Left ventricle myocardium inferior (tissue), 1 donor: ENCODE data around the gene UACA. TPM values are rescaled to one million over a fixed set of nuclear protein-coding genes. Genes with fewer than 3 reads are reported as not detected.
A peak's percentile ranks its signal among the peaks of the same experiment; 100 is the strongest.

ENCODE experiments used
- DNase-seq: peaks from one replicate; pipeline ENCODE4 v3.0.0-alpha.2; 2020
- H3K27ac ChIP-seq: fragments of 200-600 bp; replicated peaks from 2 replicates; pipeline ENCODE4 v1.8.0; 2021
- H3K27me3 ChIP-seq: fragments of 200-600 bp; 2 replicates; pipeline ENCODE4 v1.8.0; 2021; ENCODE audit warnings: low read depth
- H3K36me3 ChIP-seq: fragments of 200-600 bp; 2 replicates; pipeline ENCODE4 v1.8.0; 2021
- H3K4me1 ChIP-seq: fragments of 200-600 bp; 2 replicates; pipeline ENCODE4 v1.8.0; 2021
- H3K4me3 ChIP-seq: fragments of 200-600 bp; 2 replicates; pipeline ENCODE4 v1.8.0; 2021; ENCODE audit warnings: mild to moderate bottlenecking, moderate library complexity
- H3K9me3 ChIP-seq: fragments of 200-600 bp; replicated peaks from 2 replicates; pipeline ENCODE4 v1.8.0; 2021
- CTCF ChIP-seq: fragments of 200-600 bp; IDR thresholded peaks from 2 replicates; pipeline ENCODE4 v1.8.0; 2021; ENCODE audit warnings: antibody characterized with exemption, mild to moderate bottlenecking, borderline replicate concordance
- intact Hi-C: fragments of 100-400 bp; cut with micrococcal nuclease; formaldehyde crosslinking; loops from one replicate; pipeline ENCODE4 v1.11.0; 2022
- total RNA-seq: library from RNA; stranded (reverse); fragmentation: NEBNext Ultra II Directional; extraction: Animal tissue kit (Norgen Biotek cat#: 25700); gene quantifications from one replicate; pipeline ENCODE4 v1.2.1, GENCODE V29; 2021
- donor health status: DM: no; HTN: yes; CAD: no; lungs with severe emphysema.

UACA gene
- total RNA-seq, 1 donor from 2014 or later = 33.7 TPM

GRCh38 chr15:70708839-70709238 lies 54.5 kb downstream of the UACA start:
- Histone ChIP-seq H3K4me3 (no peak overlapping the region), H3K36me3 (peaks cover 3% of the 10 kb centered on the region), H3K27me3 (no peaks in the 10 kb centered on the region), H3K4me1 (peaks cover 45% of the 10 kb centered on the region), H3K9me3 (peaks cover 14% of the 10 kb centered on the region), H3K27ac (no peak overlapping the region)
- no peak for TF ChIP-seq CTCF
- DNase-seq = no peak
- intact Hi-C loops = no loop called here

DNA sequence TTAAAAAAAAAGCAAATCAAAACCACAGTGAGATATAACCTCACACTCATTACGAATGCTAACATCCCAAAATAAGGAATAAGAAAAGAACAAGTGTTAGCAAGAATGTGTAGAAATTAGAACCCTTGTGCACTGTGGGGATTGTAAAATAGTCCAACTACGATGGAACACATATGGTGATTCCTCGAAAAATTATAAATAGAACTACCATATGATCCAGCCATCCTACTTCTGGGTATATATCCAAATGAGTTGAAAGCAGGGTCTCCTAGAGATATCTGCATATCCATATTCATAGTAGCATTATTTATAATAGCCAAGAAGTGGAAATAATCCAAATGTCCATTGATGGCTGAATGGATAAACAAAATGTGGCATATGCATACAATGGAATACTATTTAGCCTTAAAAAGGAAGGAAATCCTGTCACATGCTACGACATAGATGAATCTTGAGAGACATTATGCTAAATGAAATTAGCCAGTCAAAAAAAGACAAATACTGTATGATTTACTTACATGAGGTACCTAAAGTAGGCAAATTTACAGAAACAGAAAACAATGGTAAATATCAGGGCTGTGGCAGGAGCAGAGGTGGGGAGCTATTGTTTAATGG lies 55.6 kb downstream of the UACA start:
- intact Hi-C loops = no loop called here
- Histone ChIP-seq H3K36me3 (peaks cover 3% of the 10 kb centered on the region), H3K27ac (no peak overlapping the region), H3K4me3 (no peak overlapping the region), H3K4me1 (peaks cover 45% of the 10 kb centered on the region), H3K9me3 (peaks cover 14% of the 10 kb centered on the region), H3K27me3 (no peaks in the 10 kb centered on the region)
- no peak for TF ChIP-seq CTCF
- DNase-seq = no peak

DNA sequence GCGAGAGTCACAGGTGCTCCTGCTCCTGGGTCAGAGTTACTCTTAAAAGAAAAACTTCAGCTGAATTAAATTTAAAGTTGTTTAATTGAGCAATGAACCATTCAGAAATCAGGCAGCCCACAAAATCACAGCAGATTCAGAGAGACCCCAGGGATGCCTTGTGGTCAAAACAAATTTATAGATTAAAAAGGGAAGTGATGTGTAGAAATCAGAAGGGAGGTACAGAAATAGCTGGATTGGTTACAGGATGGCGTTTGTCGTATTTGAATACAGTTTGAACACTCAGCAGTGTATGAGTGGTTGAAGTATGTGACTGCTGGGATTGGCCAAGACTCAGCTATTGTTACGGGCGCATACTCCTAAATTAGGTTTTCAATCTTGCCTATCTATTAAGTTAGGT lies 58.6 kb downstream of the UACA start:
- Histone ChIP-seq H3K27ac (peak overlapping the region; percentile 83), H3K36me3 (peaks cover 3% of the 10 kb centered on the region), H3K27me3 (no peaks in the 10 kb centered on the region), H3K4me3 (no peak overlapping the region), H3K9me3 (peaks cover 14% of the 10 kb centered on the region), H3K4me1 (peaks cover 61% of the 10 kb centered on the region)
- intact Hi-C loops = no loop called here
- DNase-seq = no peak
- no peak for TF ChIP-seq CTCF

- H3K36me3 ChIP-seq = peaks cover 3% of the 10 kb centered on the region
- H3K4me1 ChIP-seq = peaks cover 67% of the 10 kb centered on the region
- H3K9me3 ChIP-seq = peaks cover 14% of the 10 kb centered on the region
- no peak for TF ChIP-seq CTCF
- no peak for DNase-seq
- no peaks in the 10 kb centered on the region for H3K27me3 ChIP-seq
- no peak overlapping the region for H3K4me3 ChIP-seq
- peak overlapping the region; percentile 83 for H3K27ac ChIP-seq
- intact Hi-C loops = no loop called here
Observed at GRCh38 chr15:70704166-70704565, 59.2 kb downstream of the UACA start.

DNA sequence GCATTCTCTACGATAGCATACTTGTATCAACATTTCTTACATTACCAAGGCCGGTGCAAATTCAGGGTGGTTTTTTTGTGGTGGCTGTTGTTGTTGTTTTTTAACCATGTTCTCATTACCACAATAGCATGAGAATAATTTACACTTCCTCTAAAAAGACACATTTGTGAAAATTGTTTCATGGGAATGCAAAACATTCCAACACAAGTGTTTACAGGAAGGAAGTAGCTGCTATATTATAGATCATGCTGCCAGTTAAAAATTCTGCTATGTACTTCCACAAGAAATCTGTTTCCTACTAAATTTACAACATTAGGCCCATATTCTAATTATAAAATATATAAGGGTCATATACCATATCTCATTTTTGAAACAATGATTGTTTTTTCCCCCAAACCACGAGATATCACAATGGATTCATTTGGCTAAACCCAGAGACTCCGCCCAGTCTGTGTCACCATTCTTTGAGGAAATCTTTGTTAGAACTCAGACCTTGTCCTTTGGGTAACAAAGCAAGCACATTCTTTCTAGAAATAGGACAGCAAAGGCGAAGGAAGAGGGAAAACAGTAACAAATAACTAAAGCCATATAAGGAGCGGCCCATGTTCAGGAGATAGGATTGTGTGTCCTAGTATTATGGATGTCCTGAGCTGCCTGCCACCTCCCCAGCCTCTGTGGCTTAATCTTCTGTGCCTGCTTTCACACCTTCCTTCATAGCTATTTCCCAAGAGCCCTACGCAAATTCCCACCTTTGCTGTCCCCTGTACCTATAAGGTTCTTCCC lies 60.1 kb downstream of the UACA start:
- H3K4me1 ChIP-seq = peaks cover 76% of the 10 kb centered on the region
- intact Hi-C loops = no loop called here

More for the DNA sequence above, 60.1 kb downstream of the UACA start:
- Histone ChIP-seq H3K36me3 (peaks cover 3% of the 10 kb centered on the region), H3K9me3 (peaks cover 12% of the 10 kb centered on the region), H3K27me3 (no peaks in the 10 kb centered on the region), H3K4me3 (peak overlapping the region; percentile 60), H3K27ac (peak overlapping the region; percentile 83)
- DNase-seq = no peak
- TF ChIP-seq CTCF = no peak
